Liver (tissue), 9 donors: Measurements from ENCODE around the gene EPB41L3. TPM values are rescaled to one million over a fixed set of nuclear protein-coding genes. Genes with fewer than 3 reads are reported as not detected.

Experiments used
- DNase-seq: peaks from one replicate; pipeline ENCODE4 v3.0.0-alpha.2; 2017; ENCODE audit warnings: low spot score
- H3K27ac ChIP-seq, 2 donors: one replicate each; pipeline ENCODE4 v1.7.0; 2013; ENCODE audit warnings: inconsistent platforms in 2 of 2, low read length in 2 of 2, control low read depth in 1 of 2, low read depth in 1 of 2, mild to moderate bottlenecking in 1 of 2
- H3K27me3 ChIP-seq, 4 donors: one replicate each; pipeline versions ENCODE4 v1.6.1 to v1.7.0; 2013; ENCODE audit warnings: low read length in 3 of 4, inconsistent platforms in 1 of 4, mild to moderate bottlenecking in 1 of 4, moderate library complexity in 1 of 4; ENCODE audit not compliant: control insufficient read depth in 4 of 4, insufficient read depth in 4 of 4
- H3K36me3 ChIP-seq, 4 donors: one replicate each; pipeline versions ENCODE4 v1.6.1 to v1.7.0; 2013; ENCODE audit warnings: low read length in 3 of 4, mild to moderate bottlenecking in 3 of 4, low read depth in 1 of 4, moderate library complexity in 1 of 4; ENCODE audit not compliant: control insufficient read depth in 4 of 4, insufficient read depth in 3 of 4
- H3K4me1 ChIP-seq, 4 donors: one replicate each; pipeline versions ENCODE4 v1.6.1 to v1.7.0; 2013; ENCODE audit warnings: low read length in 3 of 4, mild to moderate bottlenecking in 3 of 4, moderate library complexity in 1 of 4; ENCODE audit not compliant: control insufficient read depth in 4 of 4, insufficient read depth in 4 of 4
- H3K4me3 ChIP-seq, 3 donors: one replicate each; pipeline versions ENCODE4 v1.6.1 to v1.7.0; 2013; ENCODE audit warnings: low read length in 3 of 3, control low read depth in 1 of 3, low read depth in 1 of 3, mild to moderate bottlenecking in 1 of 3
- H3K9ac ChIP-seq, 2 donors: one replicate each; pipeline ENCODE4 v1.7.0; 2013; ENCODE audit warnings: low read length in 2 of 2, mild to moderate bottlenecking in 2 of 2, moderate library complexity in 2 of 2, control low read depth in 1 of 2, low read depth in 1 of 2
- H3K9me3 ChIP-seq, 4 donors: one replicate each; pipeline versions ENCODE4 v1.6.1 to v1.7.0; 2013; ENCODE audit warnings: low read length in 3 of 4; ENCODE audit not compliant: control insufficient read depth in 4 of 4
- FOXA1 ChIP-seq: IDR thresholded peaks from 2 replicates; pipeline ENCODE4 v1.6.1; 2016; ENCODE audit warnings: antibody characterized with exemption
- FOXA2 ChIP-seq: IDR thresholded peaks from 2 replicates; pipeline ENCODE4 v1.6.1; 2016; ENCODE audit warnings: antibody characterized with exemption
- GABPA ChIP-seq, 2 donors: IDR thresholded peaks in 1 of 2; conservative IDR thresholded peaks in 1 of 2; 2 replicates each; pipeline ENCODE4 v1.6.1; 2016; ENCODE audit warnings: antibody characterized with exemption in 2 of 2, mild to moderate bottlenecking in 1 of 2, moderate library complexity in 1 of 2
- HNF4A ChIP-seq, 2 donors: conservative IDR thresholded peaks; 2 replicates each; pipeline ENCODE4 v1.6.1; 2016; ENCODE audit warnings: antibody characterized with exemption in 2 of 2, mild to moderate bottlenecking in 2 of 2
- HNF4G ChIP-seq: IDR thresholded peaks from 2 replicates; pipeline ENCODE4 v1.6.1; 2016; ENCODE audit warnings: antibody characterized with exemption
- JUND ChIP-seq, 2 donors: IDR thresholded peaks; 2 replicates each; pipeline ENCODE4 v1.6.1; 2016; ENCODE audit warnings: antibody characterized with exemption in 2 of 2
- NR2F2 ChIP-seq: IDR thresholded peaks from 2 replicates; pipeline ENCODE4 v1.6.1; 2016; ENCODE audit warnings: antibody characterized with exemption
- RAD21 ChIP-seq, 2 donors: IDR thresholded peaks; 2 replicates each; pipeline ENCODE4 v1.6.1; 2016; ENCODE audit warnings: antibody characterized with exemption in 2 of 2, mild to moderate bottlenecking in 2 of 2
- REST ChIP-seq: IDR thresholded peaks from 2 replicates; pipeline ENCODE4 v1.6.1; 2016; ENCODE audit warnings: antibody characterized with exemption, mild to moderate bottlenecking
- RXRA ChIP-seq, 2 donors: IDR thresholded peaks; 2 replicates each; pipeline ENCODE4 v1.6.1; 2017 to 2018; ENCODE audit warnings: antibody characterized with exemption in 2 of 2, mild to moderate bottlenecking in 1 of 2
- SP1 ChIP-seq: IDR thresholded peaks from 2 replicates; pipeline ENCODE4 v1.6.1; 2018; ENCODE audit warnings: antibody characterized with exemption, mild to moderate bottlenecking
- TAF1 ChIP-seq: conservative IDR thresholded peaks from 2 replicates; pipeline ENCODE4 v1.6.1; 2016; ENCODE audit warnings: antibody characterized with exemption, mild to moderate bottlenecking
- WGBS: extraction: QIAGEN DNeasy Blood & Tissue Kit; methylation state at CpG from one replicate; pipeline ENCODE4 v1.1.7; 2013; 5-methylcytosine and 5-hydroxymethylcytosine counted together
- polyA plus RNA-seq, 2 donors: library from polyadenylated mRNA; stranded (reverse) in 1 of 2; unstranded in 1 of 2; fragments of 200-250 nt in 1 of 2; fragments of >200 nt in 1 of 2; fragmentation: Nextera tagmentation in 1 of 2; extraction: Ambion mirVana in 1 of 2; gene quantifications; one replicate each; pipeline versions ENCODE4 v1.2.1 to v1.2.3, GENCODE V29; 2013 to 2015
- total RNA-seq, 2 donors: library from RNA; depleted of rRNA; stranded (reverse); fragments of >200 nt; gene quantifications; one replicate each; pipeline ENCODE4 v1.2.3, GENCODE V29; 2014
- TF ChIP-seq, protein P1 (sequence below): IDR thresholded peaks from 2 replicates; pipeline ENCODE4 v1.6.1; 2016; ENCODE audit warnings: antibody characterized with exemption
- TF ChIP-seq, protein P2 (sequence below): IDR thresholded peaks from 2 replicates; pipeline ENCODE4 v1.6.1; 2016; ENCODE audit warnings: antibody characterized with exemption
- donor health status: healthy.
- donor health status: healthy.
- donor health status: healthy.
- donor health status: healthy.
- donor health status: healthy.

EPB41L3 gene
- total and polyA plus RNA-seq, 4 donors, result 1.4 to 14.5 (median 5.1) TPM

- Histone ChIP-seq H3K27ac (no peak overlapping the region), H3K27me3 (peaks cover 0 to 5% (median 0%) of the 10 kb centered on the region in 4 donors), H3K9ac (no peak overlapping the region), H3K4me1 (no peaks in the 10 kb centered on the region), H3K9me3 (no peaks in the 10 kb centered on the region), H3K36me3 (no peaks in the 10 kb centered on the region), H3K4me3 (no peak overlapping the region)
- TF ChIP-seq JUND (IDR thresholded peaks at IDR 0.05) (no peak), SP1 (no peak), HNF4A (conservative IDR thresholded peaks at IDR 0.05) (no peak), REST (no peak), FOXA2 (no peak)
- TF ChIP-seq, protein P1, sequence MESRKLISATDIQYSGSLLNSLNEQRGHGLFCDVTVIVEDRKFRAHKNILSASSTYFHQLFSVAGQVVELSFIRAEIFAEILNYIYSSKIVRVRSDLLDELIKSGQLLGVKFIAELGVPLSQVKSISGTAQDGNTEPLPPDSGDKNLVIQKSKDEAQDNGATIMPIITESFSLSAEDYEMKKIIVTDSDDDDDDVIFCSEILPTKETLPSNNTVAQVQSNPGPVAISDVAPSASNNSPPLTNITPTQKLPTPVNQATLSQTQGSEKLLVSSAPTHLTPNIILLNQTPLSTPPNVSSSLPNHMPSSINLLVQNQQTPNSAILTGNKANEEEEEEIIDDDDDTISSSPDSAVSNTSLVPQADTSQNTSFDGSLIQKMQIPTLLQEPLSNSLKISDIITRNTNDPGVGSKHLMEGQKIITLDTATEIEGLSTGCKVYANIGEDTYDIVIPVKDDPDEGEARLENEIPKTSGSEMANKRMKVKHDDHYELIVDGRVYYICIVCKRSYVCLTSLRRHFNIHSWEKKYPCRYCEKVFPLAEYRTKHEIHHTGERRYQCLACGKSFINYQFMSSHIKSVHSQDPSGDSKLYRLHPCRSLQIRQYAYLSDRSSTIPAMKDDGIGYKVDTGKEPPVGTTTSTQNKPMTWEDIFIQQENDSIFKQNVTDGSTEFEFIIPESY, result no peak
- TF ChIP-seq, protein P2, sequence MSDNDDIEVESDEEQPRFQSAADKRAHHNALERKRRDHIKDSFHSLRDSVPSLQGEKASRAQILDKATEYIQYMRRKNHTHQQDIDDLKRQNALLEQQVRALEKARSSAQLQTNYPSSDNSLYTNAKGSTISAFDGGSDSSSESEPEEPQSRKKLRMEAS, result no peak
- 78% methylated on average over 3 of the region's 3 CpGs for WGBS
- DNase-seq, result no peak
These were observed 24.6 kb upstream of the EPB41L3 start for GRCh38 chr18:5568416-5568815.

DNA sequence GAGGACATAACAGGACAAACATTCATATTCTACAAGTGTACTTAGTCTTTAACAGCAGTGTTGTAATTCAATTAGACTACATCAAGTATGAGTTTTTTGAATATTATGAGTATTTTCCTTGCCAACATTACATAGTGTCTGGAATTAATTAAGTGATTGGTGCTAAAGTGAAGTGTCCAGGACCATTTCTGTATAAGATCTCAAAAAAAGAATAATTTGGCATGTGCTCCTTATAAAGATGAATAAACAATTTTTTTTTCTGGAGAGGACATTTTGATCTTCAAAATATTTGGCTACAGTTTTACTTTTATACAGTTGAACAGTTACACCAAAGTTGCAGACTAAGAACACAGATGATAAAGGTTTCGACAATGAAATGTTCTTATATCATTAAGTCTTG lies 15.1 kb upstream of the EPB41L3 start:
- TF ChIP-seq, protein P2, result no peak
- TF ChIP-seq TAF1 (no peak), SP1 (no peak), FOXA1 (no peak), HNF4A (conservative IDR thresholded peaks at IDR 0.05) (no peak)
- Histone ChIP-seq H3K36me3 (no peaks in the 10 kb centered on the region), H3K27ac (no peak overlapping the region), H3K27me3 (no peaks in the 10 kb centered on the region), H3K9ac (no peak overlapping the region), H3K9me3 (no peaks in the 10 kb centered on the region), H3K4me1 (no peaks in the 10 kb centered on the region), H3K4me3 (no peak overlapping the region)
- WGBS, result 91% methylated on average over 1 of the region's 1 CpG
- DNase-seq, result no peak

DNA sequence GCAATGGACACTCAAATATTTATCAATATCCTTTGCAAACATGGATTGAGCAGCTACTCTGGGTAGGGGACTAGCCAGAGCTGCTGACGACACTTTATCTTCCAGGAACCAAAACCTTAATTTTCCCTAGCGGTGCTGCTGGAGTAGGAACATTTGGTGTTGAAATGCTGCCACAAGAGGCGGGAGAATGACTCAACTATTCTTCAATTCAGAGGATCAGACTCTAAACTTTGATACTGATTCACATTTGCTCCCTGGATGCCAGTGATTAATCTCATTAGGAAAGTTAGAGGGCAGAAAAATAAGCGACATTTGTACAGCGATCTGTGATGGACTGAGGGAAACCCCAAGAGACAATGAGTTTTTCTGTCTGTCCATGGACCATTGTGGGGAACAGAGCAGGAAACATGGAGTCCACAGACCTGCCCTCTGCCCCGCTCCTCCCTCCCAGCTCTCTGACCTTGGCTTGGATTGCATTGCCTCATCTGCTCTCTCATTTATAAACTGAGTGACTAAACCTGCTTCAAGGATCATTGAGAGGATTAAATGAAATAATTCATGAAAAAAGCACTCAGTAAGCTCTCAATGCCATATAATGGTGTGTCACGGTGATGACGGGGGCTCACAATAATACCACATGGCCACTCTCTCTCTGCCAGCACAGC lies 12.6 kb upstream of the EPB41L3 start:
- DNase-seq, result no peak
- WGBS, result 72% methylated on average over 8 of the region's 8 CpGs
- no peaks in the 10 kb centered on the region for H3K36me3 ChIP-seq
- H3K9ac ChIP-seq, result no peak overlapping the region
- no peak overlapping the region for H3K4me3 ChIP-seq
- no peak overlapping the region for H3K27ac ChIP-seq
- H3K9me3 ChIP-seq, result no peaks in the 10 kb centered on the region
- H3K27me3 ChIP-seq, result peaks cover 0 to 3% (median 0%) of the 10 kb centered on the region in 4 donors
- no peaks in the 10 kb centered on the region for H3K4me1 ChIP-seq
- TF ChIP-seq RAD21 (IDR thresholded peaks at IDR 0.05) (no peak), RXRA (IDR thresholded peaks at IDR 0.05) (no peak), HNF4G (no peak), FOXA2 (no peak), TAF1 (no peak), NR2F2 (no peak), GABPA (IDR thresholded peaks at IDR 0.05 in 1 of 2, conservative IDR thresholded peaks at IDR 0.05 in 1 of 2) (no peak), SP1 (no peak)
